Bone marrow (tissue), 2 donors: Measurements from ENCODE around the gene CYP46A1.
"Not testable (repeated sequence)": the region's sequence is repeated elsewhere in the genome, so short reads cannot be mapped to it uniquely, and the experiment has no call there.

Experiments
- DNase-seq, 2 donors: peaks; one replicate each; lab custom pipeline; 2025; lab: John Stamatoyannopoulos, UW

Gene CYP46A1

DNA sequence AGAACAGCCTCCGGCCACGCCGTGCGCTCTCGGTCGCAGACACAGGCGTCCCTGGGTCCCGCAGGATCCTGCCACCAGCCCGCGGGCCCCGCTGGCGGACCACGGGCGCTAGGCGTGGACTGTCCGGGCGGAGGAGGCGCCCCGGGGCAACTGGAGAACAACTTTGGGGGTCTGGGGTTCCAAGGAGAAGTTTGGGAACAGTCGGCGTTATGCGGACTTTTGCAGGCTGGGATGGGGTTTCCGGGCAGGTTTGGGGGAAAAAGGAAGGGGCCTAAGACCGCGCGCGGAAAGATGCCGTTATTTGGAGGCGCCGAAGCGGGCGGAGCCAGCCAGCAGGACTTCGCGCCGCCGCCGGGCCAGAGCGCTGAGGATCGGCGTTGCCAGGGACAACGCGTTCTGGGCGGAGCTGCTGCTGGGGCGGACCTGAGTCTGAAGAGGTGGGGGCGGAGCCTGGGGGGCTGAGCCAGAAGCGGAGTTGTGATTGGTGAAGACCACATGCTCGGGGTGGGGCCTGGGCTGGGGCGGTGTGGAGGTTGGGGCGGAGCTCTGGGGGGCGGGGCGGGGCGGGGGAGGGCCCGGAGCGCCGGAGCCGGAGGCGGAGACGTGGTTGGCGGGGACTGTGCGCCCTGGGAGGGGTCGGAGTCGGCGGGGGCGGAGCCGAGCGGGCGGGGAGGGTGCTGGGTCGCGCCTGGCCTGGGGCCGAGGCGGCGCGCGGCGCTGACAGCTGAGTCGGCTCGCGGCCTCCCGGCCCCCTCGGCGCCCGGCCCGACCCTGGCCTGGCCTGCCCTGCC, at the start of gene CYP46A1:
Gene CYP46A1, plus strand, starts transcription at position 680 of the 791 bp plus-strand sequence. CDS start 120 bp downstream, outside the sequence.
- DNase-seq, result peak; percentile 90 to 98

DNA sequence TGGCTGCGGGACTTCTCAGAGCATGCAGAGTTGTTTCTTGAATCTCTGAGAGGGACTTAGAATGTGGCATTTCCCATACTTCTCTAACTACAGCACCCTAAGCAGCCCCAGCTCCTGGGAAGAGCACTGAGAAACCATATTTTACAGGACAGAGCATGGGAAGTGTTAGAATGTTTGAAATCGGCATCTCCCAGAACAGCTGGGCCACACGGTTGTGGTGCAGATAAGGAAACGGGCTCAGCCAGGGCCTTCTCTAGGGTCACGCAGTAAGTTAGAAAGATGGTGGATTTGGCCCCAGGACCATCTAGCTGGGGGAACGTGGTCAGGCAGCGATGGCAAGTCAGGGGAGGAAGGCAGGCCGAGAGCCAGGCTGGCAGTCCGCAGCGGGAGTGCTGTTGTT, 49.7 kb upstream of the CYP46A1 start:
- no peak for DNase-seq

DNA sequence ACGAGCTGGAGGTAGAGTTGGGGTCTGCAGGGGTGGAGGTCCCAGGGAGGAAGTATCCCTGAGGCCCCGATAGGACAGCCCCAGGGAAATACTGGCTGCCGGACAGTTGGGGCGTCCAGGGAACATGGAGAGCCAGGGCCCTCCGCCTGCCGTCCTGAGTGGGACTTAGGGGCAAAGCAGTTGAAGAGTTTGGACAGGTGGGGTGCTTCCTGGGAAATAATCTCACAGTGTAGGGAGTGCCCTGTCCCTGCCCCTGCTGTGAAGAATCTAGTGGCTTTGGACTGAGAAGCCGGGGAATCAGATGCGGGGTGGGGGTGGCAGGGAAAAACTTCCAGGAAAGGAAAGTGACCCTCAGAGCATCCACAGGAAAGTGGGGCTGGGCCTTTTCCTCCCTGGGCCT, 49.0 kb upstream of the CYP46A1 start:
- DNase-seq, result no peak

DNA sequence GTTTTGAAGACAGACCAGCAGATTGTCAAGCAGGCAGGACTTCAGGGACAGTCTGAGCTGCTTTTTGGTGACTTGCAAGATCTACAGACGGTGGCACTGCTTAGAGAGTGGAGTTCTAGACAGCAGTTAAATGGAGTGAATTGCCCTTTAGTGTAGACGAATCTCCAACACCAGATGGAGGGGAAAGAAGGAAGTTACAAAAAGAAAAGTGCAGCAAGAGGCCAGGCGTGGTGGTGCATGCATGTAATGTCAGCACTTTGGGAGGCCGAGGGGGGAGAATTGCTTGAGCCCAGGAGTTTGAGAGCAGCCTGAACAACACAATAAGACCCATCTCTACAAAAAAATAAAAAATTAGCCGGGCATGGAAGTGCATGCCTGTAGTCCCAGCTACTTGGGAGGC, 47.6 kb upstream of the CYP46A1 start:
- no peak for DNase-seq

DNA sequence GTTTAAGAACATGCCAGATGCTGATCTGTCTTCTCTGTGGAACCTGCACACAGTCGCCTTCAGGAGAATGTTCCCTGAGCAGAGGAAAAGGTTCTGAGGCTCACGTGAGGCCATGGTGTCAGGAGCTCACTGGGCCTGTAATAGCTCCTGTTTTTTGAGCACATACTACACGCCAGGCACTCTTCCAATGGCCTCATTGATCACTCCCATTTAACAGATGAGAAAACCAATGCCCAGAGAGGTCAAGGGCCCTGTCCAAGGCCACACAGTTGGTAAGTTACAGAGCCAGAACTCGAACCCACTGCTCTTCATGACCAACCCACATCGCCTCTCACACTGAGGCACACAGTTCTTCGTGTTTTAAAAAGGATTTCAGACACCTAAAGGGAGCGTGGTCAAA, 46.5 kb upstream of the CYP46A1 start:
- DNase-seq, result no peak

DNA sequence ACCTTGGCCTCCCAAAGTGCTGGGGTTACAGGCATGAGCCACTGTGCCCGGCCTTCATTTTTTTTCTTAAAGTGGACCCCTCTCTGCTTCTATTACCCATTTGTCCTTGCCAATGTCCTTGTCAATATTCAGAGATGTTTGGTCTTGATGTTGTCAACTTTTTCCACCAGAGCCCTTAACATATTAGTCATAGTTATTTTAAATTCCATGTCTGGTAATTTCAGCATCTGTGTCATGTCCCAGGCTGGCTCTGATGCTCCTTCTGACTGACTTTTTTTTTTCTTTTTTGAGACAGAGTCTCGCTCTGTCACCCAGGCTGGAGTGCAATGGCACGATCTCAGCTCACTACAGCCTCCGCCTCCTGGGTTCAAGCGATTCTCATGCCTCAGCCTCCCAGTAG, 41.3 kb upstream of the CYP46A1 start:
- DNase-seq, result not testable (repeated sequence)

DNA sequence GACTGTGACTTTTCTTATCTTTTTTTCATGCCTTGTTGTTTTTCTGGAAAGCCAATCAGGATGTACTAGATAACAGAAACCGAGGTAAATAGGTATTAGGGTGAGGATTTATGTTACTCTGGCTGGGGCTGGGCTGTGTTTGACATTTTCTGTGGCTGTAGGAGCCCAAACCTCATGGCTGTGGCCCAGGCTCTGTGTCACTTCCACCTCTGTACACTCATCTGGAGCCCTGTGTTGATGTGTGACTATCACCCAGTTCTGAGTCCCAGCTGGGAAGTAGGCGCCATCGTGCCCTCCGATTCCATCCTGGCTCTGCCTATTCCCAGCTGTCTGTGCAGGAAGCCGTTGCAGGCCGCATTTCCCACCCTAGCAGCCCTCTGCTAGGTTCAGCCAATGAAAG, 40.8 kb upstream of the CYP46A1 start:
- DNase-seq, result no peak

DNA sequence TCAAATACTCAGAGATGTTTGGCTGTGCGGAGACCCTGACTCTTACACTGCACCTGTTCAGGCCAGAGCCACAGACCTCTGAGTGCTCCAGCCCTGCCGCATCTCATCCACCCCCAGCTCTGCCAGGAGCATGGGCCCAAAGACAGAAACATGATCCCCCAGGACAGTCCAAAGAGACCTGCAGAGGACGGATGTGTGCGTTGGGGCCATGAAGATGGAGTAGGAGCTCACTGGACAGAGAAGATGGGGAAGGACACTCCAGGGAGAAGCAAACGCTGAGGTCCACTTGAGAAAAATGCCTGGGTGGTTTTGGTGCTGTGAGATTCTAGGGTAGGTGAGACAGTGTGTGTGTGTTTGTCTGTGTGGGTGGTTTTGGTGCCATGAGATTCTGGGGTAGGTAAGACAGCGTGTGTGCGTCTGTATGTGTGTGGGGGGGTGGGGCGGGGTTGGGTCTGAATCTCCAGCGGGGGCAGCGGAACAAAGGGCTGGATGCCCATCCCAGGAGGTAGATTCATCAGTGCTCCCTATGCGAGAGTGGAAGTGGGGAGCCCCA, 40.0 kb upstream of the CYP46A1 start:
- no peak for DNase-seq

DNA sequence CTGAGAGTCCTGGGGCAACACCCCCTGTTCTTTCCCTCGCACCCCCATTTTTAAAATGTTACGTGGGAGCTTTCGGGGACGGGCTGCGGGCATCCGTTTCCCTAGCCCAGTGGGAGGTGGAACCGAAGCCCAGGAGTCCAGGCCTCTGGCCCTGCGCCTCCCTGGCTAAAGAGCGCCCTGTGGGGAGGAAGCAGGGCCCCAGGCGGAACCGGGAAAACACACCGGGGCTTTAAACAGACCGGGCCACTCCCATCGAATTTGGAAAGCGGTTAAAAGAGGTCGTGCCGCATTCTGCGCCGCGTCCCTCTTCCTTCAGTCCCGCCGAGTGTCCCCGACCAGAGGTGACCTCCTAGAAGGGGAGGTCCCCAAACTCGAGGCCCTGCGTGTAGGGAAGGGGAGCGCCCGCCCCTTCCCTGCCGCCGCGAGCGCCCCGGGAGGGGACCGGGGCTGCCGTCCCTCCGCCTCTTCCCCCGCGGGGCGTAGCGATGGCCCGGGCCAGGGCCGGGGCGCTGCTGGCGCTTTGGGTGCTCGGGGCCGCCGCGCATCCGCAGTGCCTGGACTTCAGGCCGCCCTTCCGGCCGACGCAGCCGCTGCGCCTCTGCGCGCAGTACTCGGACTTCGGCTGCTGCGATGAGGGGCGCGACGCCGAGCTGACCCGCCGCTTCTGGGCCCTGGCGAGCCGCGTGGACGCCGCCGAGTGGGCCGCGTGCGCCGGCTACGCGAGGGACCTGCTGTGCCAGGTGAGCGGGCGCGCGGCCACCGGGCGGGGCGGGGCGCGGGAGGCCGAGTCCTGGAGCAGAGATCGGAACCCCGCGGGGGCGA, 39.2 kb upstream of the CYP46A1 start, which contains the start of gene HHIPL1:
Gene HHIPL1, plus strand, starts transcription at position 407 of the 822 bp plus-strand sequence. Its CDS starts 79 bp downstream, at position 486.
- no peak for DNase-seq

DNA sequence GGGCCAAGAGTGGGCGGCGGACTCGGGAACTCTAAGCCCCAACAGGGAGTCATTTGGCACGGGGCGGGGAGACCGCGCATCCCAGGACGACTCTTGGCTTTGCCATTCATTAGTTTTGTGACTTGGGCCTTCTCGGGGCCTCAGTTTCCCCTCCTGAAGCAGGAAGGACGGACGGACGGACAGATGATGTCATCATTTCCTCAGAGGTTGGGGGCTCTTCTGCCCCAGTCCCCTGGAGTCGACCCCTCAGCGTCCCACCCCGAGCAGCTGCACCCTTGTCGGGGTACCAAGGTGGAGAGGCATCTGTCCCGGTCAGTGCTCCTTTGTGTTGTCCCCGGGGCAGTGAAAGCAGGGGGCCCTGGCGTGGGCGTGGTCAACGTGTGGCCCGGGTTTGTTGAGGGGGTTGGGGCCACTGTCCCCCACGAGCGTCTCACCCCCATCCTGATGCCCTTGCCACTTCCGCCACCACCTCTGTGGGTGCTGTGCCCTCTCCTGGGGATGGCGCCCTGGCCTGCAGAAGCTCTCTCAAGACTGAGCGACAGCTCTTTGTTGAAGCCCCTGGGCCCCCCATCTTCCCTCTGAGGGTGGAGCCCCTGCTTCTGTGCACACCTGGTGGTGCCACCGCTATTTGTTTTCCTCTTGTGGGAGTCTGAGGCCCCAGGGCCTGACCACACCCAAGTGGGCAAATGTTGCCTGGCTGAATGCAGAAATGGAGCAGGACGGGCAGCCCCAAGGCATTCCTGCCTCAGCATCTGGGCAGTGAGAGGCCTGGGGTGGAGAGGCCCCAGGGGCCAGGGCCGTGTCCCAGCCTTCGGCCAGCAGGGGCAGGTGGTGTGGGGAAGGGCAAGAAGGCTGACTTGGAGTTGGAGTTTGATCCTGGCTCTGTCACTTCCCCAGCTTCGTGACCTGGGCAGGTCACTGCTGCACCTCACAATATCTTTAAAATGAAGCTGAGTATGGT, 38.3 kb upstream of the CYP46A1 start:
- no peak for DNase-seq

DNA sequence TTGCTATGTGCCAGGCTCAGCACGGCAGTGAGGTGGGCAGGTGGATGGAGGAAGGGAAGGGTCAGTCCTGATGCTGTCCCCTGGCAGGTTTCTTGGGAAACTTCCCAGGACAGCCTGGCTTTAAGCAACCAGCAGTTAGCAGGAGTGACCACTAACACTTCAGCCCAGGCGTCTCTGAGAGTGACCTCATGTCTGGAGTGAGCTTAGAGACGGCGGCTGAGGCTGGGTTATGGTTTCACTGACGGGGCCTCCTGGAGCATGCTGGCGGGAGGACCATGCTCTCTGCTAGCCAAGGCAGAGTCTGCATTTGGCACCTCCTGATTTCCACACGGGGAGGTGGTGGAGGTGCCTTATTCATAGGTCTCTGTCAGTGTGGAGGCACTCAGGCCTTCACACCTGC, 36.7 kb upstream of the CYP46A1 start:
- no peak for DNase-seq

DNA sequence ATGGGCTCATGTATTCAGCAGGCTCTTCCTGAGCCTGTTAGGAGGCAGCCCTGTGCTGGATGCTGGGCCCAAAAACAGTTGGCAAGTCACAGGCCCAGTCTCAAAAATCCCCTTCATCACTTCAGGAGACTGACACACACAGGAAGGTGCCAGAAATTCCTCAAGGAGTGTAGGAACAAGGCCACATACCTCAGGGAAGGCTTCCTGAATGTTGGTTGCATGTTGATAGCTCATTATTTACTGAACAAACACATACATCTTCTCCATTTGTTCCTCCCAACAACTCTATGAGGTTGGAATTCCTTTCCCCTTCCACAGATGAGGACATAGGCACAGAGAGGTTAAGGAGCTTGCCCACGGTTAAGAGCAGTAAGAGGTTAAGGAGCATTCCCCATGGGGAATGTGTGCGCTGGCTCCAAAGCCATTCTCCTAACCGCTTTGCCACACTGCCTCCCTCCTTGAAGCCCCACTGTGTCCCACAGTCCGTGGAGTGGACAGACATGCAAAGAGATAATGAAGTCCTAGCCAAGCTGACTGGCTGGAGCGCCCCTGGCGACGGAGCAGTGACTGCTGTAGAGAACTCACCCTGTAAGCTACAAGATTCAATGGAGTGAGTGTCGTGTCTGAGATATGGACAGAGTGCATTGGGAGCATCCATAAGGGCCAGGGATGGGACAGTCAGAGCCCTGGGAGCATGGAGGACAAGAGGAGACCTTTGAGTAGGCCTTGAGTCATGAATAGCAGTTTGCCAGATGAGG, 35.9 kb upstream of the CYP46A1 start:
- no peak for DNase-seq

DNA sequence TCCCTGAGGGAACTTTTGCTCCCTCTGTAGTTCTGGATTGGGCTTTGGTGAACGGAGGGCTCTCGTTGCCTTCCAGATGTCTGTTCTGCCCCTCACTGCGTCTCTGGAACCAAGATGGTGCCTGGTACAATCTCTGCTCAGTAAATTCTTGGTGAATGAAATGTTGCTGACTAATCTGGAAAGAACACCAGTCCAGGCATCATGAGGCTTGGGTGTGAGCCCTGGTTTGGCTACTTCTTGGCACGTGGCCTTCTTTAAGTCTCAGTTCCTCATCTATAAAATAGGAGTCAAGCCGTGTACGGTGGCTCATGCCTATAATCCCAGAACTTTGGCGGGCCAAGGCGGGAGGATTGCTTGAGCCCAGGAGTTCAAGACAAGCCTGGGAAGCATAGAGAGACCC, 34.9 kb upstream of the CYP46A1 start:
- DNase-seq, result no peak

DNA sequence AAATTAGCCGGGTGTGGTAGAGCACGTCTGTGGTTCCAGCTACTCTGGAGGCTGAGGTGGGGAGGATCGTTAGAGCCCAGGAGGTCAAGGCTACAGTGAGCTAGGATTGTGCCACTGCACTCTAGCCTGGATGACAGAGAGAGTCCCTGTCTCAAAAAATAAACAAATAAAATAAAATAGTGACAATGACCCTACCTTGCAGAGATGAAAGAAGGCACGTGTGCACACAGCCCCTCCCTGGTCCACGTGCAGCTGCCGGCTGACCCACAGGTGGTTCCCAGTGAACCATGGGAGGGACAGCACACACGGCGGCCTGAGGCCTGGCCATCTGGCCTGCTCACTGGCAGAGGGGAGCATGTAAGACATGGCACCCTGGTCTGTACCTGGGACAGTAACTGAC, 34.5 kb upstream of the CYP46A1 start:
- no peak for DNase-seq

DNA sequence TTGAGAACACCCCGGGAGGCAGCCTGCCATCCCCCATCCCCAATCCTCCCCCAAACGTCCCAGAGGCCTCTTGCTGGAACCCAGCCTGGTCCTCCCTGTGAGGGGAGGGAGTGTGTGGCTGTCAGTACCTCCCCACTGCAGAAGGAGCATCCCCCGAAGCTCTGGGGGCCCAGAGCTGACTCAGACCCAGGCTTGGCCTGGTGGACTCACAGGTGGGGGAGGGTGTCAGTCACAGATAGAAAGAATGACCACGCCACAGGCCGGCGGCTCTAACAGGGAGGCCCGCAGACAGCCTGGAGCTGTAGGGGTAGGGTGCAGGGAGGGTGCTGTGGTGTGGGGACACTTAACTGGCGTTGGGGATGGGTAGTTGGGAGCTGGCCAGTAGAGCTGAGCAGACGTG, 33.9 kb upstream of the CYP46A1 start:
- DNase-seq, result no peak

DNA sequence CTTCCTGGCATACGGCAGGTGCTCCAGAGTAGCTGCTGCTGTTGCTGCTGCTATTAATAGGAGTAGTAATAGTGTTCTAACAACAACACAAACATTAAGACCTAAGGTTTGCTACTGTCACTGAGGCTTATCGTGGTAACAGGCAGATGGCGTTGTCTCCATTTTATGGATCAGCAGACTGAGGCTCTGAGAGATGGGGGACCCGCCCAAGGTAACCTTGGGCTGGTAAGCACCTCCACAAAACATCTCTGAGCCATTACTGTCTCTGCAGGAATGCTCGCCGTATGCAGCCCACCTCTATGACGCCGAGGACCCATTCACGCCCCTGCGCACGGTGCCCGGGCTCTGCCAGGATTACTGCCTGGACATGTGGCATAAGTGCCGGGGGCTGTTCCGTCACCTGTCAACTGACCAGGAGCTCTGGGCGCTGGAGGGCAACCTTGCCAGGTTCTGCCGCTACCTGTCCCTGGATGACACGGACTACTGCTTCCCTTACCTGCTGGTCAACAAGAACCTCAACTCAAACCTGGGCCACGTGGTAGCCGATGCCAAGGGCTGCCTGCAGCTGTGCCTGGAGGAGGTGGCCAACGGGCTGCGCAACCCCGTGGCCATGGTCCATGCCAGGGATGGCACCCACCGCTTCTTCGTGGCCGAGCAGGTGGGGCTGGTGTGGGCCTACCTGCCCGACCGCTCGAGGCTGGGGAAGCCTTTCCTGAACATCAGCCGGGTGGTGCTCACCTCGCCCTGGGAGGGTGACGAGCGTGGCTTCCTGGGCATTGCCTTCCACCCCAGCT, 31.9 kb upstream of the CYP46A1 start:
- no peak for DNase-seq

DNA sequence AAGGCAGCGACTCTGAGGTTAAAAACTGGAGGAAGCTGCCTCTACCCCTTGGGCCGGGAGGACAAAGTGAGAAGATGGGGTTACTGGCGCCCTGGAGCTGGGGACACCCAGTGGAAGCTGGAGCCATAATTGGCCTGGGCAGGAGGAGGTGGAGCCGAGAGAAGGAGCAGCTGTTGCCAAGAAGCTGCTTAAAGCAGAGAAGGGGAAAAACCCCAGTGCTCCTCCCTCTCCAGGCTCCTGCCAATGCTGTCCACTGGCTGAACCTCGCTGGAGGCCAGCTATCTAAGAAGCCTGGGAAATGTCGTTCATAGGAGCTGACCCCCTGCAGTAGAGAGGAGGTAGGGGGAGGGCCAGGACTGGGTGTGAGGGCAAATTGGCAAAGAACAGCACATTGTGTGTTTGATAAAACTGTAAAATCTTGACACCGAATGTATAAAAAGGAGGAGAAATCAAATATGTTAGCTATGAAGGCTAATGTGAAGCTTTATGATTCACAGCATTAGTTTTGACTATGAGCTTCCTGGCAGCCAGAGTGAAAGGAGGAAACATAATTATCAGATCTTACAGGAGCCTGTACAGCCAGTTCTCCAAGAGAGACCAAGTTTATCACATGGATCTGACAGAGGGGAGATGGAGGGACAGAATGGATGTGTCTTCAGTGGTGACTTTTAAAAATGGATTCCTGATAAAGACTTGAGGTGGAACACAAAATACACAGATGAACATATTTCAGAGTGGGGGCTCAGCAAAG, 29.7 kb upstream of the CYP46A1 start:
- DNase-seq, result no peak

DNA sequence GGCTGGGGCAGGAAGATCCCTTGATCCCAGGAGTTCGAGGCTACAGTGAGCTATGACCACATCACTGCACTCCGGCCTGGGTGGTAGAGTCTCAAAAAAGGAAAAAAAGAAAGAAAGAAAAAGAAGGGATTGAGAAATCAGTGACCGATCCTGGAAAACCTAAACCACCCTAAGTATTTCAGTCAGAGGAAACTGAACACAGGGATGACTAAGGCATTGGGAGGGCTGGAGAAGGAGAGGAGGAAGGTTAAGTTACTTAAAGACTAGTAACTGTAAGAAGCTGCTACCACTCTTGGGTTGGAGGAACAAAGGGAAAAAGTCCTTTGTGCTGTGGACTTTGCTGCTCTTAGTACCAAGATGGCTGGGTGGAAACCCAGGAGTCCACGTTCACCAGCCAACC, 28.6 kb upstream of the CYP46A1 start:
- no peak for DNase-seq

DNA sequence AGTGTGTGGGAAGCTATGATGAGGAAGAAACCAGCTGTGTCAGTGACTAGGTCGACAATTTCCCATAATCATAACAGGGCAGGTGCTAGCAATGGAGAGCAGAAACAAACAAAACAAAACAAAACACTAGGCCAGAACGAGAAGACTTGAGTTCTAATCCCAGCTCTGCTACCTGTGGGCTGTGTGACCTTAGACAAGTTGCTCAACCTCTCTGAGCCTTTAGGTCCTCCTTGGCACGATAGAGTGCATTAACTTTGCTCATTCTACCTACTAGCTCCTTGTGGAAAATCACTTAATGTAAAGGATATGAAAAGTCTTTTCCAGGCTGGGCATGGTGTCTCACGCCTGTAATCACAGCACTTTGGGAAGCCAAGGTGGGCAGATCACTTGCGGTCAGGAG, 27.9 kb upstream of the CYP46A1 start:
- no peak for DNase-seq
